GM19035 (cell line): Measurements from ENCODE around the gene FUCA2.
"Not testable (repeated sequence)": the region's sequence is repeated elsewhere in the genome, so short reads cannot be mapped to it uniquely, and the experiment has no call there.

Source experiments
- ATAC-seq: cut with Tn5 transposase; IDR thresholded peaks from one replicate; pipeline ENCODE4 v1.9.1; 2021; ENCODE audit not compliant: unreplicated experiment

Gene FUCA2

DNA sequence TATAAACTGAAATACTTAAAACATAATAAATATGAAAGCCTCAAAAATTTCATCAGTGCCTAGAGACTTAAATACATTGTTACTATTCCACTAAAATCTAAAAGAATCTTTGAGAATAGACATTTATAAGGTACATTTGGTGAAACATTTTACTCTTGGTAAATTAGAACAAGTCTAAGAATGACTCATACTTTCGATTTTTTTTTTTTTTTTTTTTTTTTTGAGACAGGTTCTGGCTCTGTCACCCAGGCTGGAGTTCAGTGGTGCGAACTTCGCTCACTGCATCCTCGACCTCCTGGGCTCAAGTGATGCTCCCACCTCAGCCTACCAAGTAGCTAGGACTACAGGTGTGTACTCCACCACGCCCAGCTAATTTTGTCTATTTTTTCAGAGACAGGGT lies 6.4 kb downstream of the FUCA2 start:
- no peak for ATAC-seq

DNA sequence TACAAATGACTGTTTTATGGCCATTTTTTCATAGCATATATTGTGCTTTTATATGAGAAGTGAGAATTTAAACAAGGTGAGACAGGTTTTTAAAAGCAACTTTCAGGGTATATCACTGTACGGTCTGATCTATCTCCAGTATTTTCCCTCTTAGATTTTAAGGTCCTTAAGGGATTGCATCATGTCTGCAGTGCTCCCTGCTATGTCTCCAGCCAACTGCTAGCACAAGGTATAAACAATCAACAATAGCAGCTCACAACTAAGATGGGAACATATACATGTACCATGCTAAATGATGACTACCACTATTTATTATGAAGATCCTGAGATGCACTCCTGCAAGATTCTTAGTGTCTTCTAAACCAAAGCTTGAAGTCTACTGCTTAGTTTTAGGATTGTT lies 7.2 kb downstream of the FUCA2 start:
- ATAC-seq: no peak

DNA sequence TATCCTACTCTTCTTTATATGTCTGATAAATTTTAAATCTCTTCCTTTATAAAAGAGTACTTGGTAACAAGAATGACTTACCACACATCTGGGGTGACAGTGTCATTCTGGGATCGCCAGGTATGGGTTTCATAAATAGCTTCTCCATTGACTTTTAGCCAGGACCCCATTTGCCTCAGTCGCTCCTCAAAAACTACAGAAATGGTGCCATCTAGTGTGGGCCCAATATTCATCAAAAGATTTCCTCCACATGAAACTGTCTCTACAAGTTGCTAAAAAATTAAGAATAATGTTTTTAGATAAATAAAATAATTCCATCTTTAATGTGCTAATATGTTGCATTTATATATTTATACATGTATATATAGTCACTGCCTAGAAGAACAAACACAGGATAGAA lies 9.7 kb downstream of the FUCA2 start:
- no peak for ATAC-seq

DNA sequence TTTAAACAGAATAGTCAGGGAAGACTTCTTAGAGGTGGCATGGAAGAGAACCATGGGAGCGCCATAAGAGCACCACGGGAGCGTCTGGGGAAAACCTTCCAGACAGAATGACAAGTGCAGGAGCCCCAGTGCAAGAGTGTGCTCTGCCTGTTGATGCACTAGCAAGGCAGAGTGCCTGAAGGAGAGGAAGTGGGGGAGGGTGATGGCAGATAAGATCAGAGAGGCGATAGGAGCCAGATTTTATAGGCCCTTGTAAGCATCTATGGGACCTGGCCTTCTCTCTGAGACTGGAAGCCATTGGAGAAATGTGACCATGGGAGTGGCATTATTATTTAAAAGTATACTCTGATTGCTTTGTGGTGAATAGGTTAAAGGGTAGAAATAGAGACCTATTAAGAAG lies 13.1 kb downstream of the FUCA2 start:
- no peak for ATAC-seq

DNA sequence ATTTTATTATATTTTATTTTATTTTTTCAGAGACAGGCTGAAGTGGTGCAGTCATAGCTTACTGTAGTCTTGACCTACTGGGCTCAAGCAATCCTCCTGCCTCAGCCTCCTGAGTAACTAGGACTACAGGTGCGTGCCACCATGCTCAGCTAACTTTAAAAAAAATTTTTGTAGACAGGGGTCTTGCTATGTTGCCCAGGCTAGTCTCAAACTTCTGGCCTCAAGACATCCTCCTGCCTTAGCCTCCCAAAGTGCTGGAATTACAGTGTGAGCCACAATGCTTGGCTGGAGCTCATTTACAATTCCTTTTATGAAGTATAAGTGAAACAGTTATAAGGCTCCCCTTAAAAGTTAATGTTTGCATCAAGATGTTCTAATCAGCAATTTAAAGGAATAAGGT lies 14.5 kb downstream of the FUCA2 start:
- ATAC-seq: no peak

DNA sequence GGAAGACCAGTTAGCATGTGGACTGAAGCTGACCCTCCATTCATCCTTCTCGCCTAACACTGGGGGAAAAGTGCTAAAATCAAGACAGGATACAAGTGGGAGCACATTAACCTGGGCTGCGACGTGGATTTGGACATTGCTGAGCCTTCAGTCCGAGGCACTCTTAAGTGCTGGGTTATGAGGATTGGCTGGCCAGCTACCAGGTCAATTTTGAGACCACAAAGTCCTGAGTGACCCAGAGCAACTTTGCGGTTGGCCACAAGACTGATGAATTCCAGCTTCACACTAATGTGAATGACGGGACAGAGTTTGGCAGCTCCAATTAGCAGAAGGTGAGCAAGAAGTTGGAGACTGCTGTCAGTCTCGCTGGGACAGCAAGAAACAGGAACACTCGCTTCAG lies 20.7 kb downstream of the FUCA2 start:
- no peak for ATAC-seq

DNA sequence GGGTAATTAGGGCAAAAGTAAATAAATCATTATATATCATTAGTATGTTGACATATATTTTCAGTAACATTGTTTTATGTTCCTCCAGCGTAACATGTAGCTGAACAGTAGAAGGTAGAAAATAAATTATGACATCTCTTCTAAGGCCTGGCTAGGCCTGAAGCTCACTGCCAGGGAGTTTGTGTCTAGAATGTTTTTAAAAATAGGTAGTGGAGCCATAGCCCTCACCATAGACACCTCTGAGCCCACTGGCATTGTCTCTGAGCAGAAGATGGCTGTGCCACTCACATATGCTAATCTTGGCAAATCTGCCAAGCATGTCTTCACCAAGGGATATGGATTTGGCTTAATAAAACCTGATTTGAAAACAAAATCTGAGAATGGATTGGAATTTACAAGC lies 21.3 kb downstream of the FUCA2 start:
- no peak for ATAC-seq

DNA sequence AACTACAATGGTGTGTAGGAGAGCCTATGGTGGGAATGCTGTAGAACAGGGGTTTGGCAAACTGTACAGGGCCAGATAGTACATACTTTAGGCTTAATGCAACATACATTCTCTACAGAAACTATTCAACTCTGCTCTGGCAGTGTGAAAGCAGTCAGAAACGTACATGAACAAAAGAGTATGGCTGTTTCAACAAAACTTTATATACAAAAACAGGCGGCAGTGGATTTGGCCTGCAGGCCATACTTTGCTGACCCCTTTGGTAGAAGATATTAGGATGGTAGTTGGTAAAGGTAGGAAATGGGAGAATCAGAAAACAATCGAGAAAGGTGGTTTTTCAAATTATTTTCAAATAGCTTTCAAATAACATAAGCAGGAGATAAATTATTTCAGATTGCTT lies 24.8 kb downstream of the FUCA2 start:
- ATAC-seq: no peak

DNA sequence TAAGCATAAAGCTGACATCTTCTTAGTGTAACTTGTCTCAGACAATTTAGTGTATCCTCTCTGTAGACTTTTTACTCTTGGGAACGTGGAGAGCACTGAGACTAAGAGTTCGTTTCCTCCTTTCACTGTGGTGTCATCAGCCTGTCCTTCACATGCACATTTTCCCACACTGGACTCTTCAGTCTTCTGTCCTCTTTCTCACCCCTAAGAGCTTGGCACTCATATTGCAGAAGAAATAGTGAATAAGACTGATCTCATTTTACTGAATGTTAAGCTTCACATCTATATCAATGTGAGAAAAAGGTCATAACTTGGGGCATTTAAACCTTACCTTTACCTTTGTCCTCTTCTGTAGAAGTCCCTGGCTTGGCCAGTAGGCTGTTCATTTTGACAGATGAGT lies 25.6 kb downstream of the FUCA2 start:
- no peak for ATAC-seq

DNA sequence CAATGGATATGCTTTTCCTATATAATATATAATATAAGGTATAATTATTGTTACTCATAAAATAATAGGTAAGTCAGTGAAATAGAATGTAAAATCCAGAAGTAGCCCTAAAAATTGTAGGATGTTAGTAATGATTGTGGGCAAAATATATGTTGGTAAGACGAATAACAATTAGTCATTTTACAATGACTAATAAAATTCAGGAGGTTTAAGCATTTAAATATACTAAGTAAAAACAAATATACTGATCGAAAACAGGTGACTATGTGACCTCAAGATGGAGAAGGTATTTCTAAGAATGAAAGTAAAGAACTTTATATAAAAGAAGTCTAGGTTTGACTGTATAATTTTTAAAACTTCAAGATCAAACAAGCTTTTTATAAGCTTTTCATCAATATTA lies 28.9 kb downstream of the FUCA2 start:
- ATAC-seq: no peak

DNA sequence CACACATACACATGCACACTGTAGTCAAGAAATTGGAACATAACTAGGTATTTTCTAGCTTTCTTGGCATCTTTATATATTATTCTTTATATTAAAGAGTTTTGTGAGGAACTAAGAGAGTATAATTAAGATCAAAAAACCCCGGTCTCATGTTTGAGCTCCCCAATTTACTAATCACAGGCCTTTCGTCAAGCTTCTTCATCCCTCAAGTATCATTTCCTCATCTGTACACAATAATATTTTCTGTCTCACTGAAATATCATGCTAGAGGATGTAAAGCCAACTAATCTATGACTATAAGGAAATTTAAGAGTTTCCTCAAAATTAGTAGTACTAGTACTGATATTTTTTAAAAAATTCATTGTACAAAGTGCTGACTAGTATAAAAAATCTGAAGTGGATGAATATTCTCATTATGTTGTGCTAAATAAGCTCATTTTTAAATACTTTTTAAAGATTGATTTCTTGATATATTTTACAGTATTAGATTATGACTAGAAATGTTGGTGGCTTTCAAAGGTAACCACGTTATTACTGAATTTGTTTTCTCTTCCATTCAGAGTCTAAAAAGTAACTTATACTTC lies 32.9 kb downstream of the FUCA2 start:
- ATAC-seq: no peak

DNA sequence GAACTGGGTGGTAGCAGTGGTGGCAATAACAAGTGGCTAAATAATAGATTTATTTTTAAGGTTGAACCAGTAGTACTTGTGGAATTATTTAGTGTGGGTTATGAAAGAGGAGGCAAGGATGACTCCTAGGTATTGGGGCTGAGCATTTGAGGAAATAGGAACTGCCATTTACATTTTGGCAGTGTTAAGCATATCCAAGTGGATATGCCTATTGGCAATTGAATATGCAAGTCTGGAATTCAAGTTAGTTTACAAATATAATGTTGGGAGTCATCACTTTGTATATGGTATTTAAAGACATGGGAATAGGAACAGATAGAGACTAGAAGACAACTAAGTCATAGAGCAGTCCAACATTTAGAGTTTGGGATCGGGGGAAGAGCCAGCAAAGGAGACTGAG lies 35.0 kb downstream of the FUCA2 start:
- ATAC-seq: no peak

DNA sequence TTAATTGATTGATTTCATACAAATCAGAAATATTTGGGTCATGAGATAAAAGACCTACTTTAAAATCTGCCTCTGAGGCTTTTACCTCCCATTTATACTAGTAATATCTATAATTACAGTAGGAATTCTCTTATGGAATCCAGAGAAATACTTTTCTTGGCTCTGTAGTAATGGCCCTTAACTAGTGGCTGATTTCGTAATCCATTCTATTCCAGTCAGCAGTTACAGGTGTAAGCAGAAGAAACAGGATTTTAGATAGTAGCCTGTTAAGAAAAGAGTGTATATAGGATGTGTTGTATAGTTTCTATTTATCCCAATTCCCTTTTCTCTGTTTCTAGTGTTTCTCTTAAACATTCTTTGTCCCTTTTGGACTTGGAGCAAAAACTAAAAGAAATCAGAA lies 39.7 kb downstream of the FUCA2 start:
- no peak for ATAC-seq

DNA sequence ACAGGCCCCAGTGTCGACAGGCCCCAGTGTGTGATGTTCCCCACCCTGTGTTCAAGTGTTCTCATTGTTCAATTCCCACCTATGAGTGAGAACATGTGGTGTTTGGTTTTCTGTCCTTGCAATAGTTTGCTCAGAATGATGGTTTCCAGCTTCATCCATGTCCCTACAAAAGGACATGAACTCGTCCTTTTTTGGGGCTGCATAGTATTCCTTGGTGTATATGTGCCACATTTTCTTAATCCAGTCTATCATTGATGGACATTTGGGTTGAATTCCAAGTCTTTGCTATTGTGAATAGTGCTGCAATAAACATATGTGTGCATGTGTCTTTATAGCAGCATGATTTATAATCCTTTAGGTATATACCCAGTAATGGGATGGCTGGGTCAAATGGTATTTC lies 42.7 kb downstream of the FUCA2 start:
- not testable (repeated sequence) for ATAC-seq

DNA sequence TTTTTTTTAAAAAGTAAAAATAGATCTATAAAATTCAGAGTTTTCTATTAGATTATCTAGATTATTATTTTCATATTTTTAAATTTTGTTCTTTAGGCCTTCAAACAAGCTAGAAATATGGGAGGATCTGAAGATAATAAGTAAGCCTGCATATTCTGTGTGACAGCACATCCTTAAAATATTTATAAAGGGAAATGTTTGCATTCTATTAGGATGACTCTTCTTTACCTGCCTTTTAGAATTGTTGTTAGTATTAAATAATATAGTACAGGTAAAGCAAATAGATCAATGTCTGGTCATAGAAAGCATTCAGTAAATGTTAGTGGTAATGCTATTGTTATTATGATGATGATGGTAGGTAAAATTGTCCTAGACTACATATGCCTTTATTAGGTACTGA lies 43.5 kb downstream of the FUCA2 start:
- no peak for ATAC-seq

DNA sequence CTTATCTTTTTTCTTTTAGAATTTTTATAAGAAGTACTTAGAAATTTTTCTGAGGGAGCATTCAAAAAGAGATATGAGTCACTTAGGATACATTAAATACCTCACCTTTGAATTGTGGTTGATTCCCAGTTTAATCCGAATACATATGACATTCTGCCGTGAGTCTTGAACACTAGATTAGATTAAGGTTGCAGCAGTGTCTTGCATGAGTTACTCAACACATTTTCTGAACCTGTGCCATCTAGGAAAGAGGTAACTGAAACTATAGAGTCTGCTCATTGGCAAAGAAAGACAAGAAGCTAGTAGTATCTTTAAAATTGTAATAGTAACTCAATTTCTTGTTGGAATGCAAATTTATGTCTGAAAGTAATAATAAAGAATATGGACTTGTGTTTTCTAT lies 46.0 kb downstream of the FUCA2 start:
- ATAC-seq: no peak

DNA sequence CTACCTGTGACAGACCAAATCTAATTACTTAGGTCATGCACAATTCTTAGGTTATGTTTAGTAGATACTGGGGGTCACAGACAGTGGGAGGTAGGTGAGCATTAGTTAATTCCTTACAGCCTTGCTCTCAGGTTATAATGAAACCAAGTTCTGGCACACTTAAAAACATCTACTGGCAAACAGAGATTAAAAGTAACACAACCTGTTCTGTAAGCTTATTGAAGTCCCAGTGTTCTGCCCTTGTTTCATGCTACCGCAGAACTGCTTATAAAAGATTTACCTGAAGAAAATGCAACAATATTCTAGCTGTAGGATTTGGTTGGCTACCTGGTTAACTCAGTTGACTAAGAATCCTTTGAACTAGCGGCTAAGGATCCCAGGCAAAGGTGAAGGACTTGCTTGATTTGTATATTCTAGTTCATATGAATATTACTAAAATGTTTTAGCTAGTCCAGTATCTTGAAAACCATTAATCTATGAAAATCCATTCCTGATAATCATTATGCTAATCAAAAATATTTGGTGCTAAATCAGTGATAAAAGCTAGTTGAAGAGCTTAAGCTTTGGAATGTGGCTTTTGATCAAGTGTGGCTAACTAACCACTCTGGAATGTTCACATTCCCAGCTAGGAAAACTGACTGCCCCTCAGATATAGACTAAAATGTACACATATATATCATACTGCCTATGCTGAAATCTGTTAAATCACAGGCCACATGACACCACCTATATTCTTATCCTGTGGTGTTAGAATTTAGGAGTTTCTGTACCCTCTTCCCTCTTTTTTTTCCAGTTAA lies 53.8 kb downstream of the FUCA2 start:
- no peak for ATAC-seq

DNA sequence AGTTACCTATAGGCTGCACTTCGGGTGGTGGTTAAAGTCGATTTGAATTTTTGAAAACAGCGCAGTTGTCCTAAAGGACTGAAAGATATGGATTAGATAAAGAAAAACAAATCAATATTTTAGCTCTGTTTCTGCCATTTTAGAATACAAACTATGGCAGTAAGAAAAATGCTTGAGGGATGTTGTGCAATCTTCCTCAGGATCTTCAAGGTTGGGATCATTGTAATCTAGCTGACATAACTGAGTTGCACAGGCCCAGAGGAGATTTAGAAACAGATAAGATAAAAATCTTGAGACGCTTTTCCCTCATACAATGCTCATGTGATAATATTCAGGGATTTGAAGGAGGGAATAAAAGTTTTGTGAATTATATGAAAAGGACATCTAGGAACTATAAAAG lies 60.0 kb downstream of the FUCA2 start:
- ATAC-seq: no peak

DNA sequence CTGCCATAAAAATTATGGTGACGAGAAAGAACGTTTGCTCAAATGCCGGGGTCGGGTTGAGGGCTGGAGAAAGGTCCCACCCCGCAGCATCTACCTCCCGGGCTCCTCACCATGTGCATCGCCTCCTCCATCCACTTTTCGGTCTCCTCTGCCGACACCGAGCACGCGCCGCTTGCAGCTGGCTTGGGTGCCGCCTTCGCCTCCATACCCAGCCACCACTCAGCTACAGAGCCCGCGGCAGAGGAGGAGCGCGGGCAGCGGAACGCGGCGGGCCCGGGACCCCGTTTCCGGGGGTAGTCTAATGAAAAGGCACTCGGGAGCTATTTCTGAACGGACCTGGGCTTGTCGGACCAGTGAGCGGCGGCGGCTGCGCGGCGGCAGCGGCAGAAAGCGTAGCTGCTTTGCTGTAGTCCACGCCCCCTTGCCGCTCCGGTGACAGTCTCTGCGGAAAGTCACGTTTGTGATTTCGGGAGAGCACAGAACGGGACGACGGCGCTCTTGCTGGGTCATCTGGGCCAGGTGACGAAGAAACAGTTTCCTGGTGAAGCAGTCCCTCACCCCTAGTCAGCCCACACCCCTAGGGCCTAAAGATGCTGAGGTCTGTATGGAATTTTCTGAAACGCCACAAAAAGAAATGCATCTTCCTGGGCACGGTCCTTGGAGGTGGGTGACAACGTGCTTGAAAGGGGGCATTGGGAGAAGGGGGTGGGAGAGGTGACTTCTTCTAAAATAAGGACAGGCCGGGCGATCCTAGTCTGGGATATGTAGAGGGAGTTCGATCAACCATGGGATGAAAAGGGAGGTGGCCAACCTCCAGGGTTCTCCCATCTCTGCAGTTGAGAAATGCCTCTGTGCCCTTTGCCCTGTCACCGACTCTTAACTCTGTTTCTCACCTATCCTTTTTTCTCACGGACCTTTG lies 60.8 kb downstream of the FUCA2 start, which contains the start of the genes ADAT2 and PEX3:
TSS of gene ADAT2 (minus strand) at position 243 of the 919 bp plus-strand sequence. CDS start at position 206, 37 bp downstream.
TSS of gene PEX3 (plus strand) at position 353 of the 919 bp plus-strand sequence. CDS start at position 591, 238 bp downstream.
- peak; percentile 98 for ATAC-seq

DNA sequence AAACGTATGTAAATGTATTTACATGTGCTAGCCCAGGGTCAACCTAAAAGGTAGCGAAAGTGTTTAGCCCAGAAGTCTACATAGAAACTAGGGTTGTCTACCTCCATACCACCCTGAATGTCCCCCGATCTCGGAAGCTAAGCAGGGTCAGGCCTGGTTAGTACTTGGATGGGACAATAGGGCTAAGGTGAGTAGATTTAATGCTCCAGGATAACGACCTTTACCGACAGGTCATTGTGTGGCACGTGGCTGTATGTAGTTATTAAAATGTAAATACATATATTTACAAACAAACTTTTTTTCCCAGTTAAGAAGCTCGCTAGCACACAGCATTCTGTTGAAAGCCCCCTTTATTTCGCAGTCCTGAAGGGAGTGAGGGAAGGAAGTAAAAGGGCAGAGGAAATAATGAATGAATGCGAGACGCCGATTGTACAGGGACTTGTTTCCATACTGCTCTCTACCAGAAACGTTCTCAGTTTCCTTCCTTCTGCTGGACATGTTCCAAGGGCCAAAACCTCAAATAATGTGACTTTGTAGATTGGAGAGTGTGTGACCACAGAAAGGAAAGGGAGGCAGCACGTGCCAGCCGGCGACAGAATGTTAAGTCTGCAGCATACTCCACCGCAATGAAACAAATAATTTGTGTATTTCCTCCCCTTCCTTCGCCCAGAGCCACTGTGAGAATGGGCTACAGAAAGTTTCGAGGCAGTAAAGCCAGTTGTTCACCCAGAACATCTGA lies 61.6 kb downstream of the FUCA2 start:
- ATAC-seq: peak; percentile 22
